Lower leg skin (tissue), 4 donors: ENCODE measurements around the gene LIPC. TPM values are rescaled to one million over a fixed set of nuclear protein-coding genes. Genes with fewer than 3 reads are reported as not detected.

Experiments used
- DNase-seq, 2 donors: peaks; one replicate each; pipeline ENCODE4 v3.0.0-alpha.2; 2019; ENCODE audit warnings: low spot score in 2 of 2
- H3K4me3 ChIP-seq: fragments of 200-600 bp; sonication (generic); 2 replicates; pipeline ENCODE4 v1.5.1; 2017; ENCODE audit warnings: mild to moderate bottlenecking, low read depth; ENCODE audit not compliant: poor library complexity, severe bottlenecking
- POLR2A ChIP-seq, 2 donors: fragments of 450-650 bp; IDR thresholded peaks; one replicate each; pipeline ENCODE4 v1.6.1; 2016 to 2017; ENCODE audit warnings: antibody characterized with exemption in 2 of 2, mild to moderate bottlenecking in 1 of 2, moderate library complexity in 1 of 2
- WGBS, 2 donors: methylation state at CpG; one replicate each; pipeline ENCODE4 v1.1.5; 2018; 5-methylcytosine and 5-hydroxymethylcytosine counted together
- intact Hi-C: fragments of 100-400 bp; cut with DNase I; formaldehyde crosslinking; loops from one replicate; pipeline ENCODE4 v1.15.0; 2023; ENCODE audit warnings: low total_unique reads
- total RNA-seq, 4 donors: library from RNA; depleted of rRNA; stranded (reverse); fragments of >200 nt; gene quantifications; one replicate each; pipeline ENCODE4 v1.1.0, GENCODE V29; 2016
- TF ChIP-seq, protein P1 (sequence below), 3 donors: fragments of 450-650 bp; IDR thresholded peaks; one replicate each; pipeline ENCODE4 v1.5.1; 2016; ENCODE audit warnings: antibody characterized with exemption in 3 of 3, mild to moderate bottlenecking in 3 of 3, moderate library complexity in 2 of 3

LIPC gene
- total RNA-seq, 4 donors from 2014 or later: 0.13 to 0.71 TPM; not detected in 2

DNA sequence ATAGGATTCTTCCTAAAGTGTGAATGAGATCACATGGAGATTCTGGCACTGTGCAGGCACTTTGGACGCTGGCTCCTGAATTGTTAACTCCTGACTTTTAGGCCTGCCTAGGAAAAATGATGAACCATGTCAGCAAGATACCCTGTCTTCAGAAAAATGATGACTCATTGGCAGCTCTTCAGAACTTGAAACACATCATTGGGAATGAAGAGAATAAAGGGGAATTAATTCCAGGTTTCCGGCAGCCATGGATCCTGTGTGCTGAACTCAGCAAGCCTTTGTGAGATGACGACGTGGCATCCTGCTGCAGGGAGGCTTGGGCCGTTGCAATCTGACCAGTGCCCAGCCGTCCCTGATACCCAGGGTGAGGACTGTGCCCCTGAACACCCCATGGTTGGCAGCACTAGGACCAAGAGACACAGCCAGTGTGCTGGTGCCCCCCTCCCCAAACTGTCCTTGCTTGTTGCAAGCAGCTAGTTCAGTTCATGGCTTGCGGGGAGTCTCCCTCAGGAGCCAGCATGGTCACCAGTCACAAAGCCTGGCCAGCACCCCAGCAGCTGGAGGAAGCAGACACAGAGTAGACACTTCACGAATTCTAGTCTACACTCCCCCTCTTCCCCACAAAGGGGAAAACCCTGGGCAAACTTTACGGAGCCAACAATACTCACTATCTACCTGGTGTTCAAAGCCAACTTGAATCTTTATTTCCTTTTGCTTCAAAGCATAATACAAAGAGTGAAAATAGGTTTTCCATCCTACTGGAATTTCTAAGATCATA is 7.8 kb upstream of the LIPC start:
- DNase-seq: no peak
- H3K4me3 ChIP-seq: no peak overlapping the region
- 61 to 70% methylated on average over 8 to 9 of the region's 9 CpGs for WGBS, 2 donors
- intact Hi-C loops: no loop called here
- TF ChIP-seq POLR2A (IDR thresholded peaks at IDR 0.05): no peak
- TF ChIP-seq, protein P1, sequence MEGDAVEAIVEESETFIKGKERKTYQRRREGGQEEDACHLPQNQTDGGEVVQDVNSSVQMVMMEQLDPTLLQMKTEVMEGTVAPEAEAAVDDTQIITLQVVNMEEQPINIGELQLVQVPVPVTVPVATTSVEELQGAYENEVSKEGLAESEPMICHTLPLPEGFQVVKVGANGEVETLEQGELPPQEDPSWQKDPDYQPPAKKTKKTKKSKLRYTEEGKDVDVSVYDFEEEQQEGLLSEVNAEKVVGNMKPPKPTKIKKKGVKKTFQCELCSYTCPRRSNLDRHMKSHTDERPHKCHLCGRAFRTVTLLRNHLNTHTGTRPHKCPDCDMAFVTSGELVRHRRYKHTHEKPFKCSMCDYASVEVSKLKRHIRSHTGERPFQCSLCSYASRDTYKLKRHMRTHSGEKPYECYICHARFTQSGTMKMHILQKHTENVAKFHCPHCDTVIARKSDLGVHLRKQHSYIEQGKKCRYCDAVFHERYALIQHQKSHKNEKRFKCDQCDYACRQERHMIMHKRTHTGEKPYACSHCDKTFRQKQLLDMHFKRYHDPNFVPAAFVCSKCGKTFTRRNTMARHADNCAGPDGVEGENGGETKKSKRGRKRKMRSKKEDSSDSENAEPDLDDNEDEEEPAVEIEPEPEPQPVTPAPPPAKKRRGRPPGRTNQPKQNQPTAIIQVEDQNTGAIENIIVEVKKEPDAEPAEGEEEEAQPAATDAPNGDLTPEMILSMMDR (IDR thresholded peaks at IDR 0.05): no peak

DNA sequence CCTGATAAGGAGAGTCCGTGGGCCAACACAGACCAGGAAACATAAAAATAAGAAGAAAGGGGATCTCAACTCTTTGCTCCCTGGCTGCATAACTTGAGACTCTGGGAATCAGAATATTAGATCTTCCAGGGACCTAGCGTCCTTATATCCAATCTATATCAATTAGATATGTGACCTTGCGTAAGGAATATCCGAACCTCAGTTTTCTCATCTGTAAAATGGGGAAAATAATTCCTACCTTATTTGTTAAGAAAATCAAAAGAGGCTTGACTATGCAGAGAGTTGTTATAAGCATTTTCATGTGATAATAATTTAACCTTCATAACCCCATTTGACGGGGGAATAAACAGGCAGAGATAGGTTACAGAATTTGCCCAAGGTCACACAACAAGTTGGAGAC is 7.1 kb upstream of the LIPC start:
- TF ChIP-seq POLR2A (IDR thresholded peaks at IDR 0.05): no peak
- TF ChIP-seq, protein P1 (IDR thresholded peaks at IDR 0.05): no peak
- intact Hi-C loops: no loop called here
- DNase-seq: no peak
- WGBS, 2 donors: 83 to 92% methylated on average over 5 of the region's 5 CpGs
- H3K4me3 ChIP-seq: no peak overlapping the region

DNA sequence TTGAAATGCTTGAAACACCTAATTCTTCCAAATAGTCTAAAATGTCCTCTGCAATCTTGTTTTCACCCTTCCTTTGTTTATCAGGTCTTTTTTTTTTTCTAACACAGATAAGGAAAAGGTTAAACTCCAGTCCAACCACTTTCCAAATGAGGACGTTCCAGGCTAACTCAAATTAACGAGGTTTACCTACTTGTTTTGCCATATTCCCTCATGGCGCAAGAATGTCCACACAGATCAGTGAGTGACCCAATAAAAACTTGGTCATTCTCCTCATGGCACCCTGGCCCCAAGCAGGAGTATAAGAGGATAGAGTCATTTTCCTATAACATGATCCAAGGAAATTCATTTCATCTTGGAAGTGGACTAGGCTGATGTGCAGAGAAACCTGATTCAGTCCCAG is 6.6 kb upstream of the LIPC start:
- 64 to 71% methylated on average over 3 of the region's 3 CpGs for WGBS, 2 donors
- H3K4me3 ChIP-seq: no peak overlapping the region
- TF ChIP-seq, protein P1 (IDR thresholded peaks at IDR 0.05): no peak
- no peak for TF ChIP-seq POLR2A (IDR thresholded peaks at IDR 0.05)
- no peak for DNase-seq
- intact Hi-C loops: no loop called here

DNA sequence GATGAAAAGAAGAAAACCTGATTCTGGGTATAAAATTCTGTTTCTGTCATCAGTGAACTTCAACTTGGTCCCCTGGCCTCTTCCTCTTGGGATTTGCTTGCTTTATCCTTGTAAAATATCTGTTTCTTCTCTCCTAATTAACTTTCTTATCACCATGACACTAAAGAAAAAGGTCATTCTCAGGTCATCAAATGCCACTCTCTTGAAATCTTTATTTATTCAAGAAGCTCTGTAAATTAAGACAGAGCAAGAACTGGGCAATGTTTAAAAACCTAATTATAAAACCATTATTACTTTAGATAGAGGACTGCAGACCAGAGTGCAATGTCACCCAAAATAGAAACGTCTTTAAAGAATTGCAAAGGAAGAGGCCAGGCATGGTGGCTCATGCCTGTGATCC is 6.0 kb upstream of the LIPC start:
- intact Hi-C loops: no loop called here
- no peak overlapping the region for H3K4me3 ChIP-seq
- 54 to 67% methylated on average over 1 of the region's 1 CpG for WGBS, 2 donors
- TF ChIP-seq POLR2A (IDR thresholded peaks at IDR 0.05): no peak
- DNase-seq: no peak

DNA sequence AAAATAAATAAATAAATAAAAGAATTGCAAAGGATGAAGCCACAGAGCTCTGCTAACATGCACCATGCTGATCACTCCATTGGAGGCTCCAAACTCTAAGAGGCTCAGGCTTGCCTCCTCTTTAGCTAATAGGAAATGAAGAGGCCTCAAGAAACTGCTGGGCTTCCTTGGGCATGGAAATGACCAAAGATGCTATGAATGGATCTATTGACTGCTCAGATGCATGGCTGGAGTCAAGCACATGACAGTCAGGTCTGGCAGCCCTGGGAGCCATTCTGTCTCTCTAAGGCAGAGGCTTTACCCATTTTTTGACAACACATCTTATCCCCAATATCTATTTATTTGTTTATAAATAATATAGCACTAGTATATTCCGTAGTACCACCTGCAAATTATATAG is 5.3 kb upstream of the LIPC start:
- DNase-seq: no peak

DNA sequence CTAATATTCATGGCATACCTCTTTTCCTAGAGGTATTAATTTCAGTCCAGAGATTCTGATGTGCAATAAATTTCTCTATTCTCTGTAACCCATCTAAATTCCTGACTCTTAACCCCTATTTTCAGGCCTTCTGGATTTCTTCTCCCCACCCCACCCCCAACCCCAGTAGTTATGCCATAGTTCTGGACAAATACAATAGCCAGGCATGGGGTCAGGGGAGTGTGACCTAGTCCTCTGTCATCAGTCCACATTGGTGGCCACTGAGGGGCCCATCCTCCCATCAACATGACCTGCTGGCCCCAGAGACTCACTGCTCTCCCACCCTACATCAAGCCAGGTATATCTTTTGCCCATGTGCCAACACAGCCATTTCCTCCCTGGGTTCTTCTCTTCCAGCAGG is 3.8 kb upstream of the LIPC start:
- no peak overlapping the region for H3K4me3 ChIP-seq
- no peak for DNase-seq
- no peak for TF ChIP-seq POLR2A (IDR thresholded peaks at IDR 0.05)
- TF ChIP-seq, protein P1 (IDR thresholded peaks at IDR 0.05): no peak
- intact Hi-C loops: no loop called here

More for the DNA sequence above, 5.3 kb upstream of the LIPC start:
- no peak for TF ChIP-seq POLR2A (IDR thresholded peaks at IDR 0.05)
- TF ChIP-seq, protein P1 (IDR thresholded peaks at IDR 0.05): no peak
- no peak overlapping the region for H3K4me3 ChIP-seq
- intact Hi-C loops: no loop called here
- WGBS, 2 donors: 92 to 98% methylated on average over 1 of the region's 1 CpG
